ENCODE data around the gene MYO6. TPM values are rescaled to one million over a fixed set of nuclear protein-coding genes. Genes with fewer than 3 reads are reported as not detected.
A peak's percentile ranks its signal among the peaks of the same experiment; 100 is the strongest.

MYO6 gene
- total and polyA plus RNA-seq, 2 experiments from 2014 or later = 39.8 to 71.1 TPM

DNA sequence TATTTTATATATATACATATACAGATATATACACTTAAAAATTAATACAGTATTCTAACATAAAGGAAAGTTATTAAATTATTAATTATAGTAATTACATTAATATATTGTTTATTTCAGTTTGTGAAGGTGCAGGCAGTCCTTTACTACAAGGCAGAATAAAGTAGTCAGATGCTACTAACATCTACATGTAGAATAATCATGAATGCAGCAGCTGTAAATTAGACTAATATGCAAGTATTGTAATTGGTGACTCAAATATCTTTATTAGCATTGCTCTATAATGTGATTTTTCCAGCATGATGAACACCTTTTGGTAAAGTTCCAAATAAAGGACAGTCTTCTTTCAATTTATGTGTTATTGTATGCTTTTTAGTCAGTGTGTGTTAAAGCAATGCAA, 17.3 kb downstream of the MYO6 start:
- H3K36me3 ChIP-seq (replicated peaks; ENCODE audit: insufficient read depth, low read depth) = no peaks in the 10 kb centered on the region
- H3K27me3 ChIP-seq = no peaks in the 10 kb centered on the region
- no peaks in the 10 kb centered on the region for H3K9me2 ChIP-seq (replicated peaks; ENCODE audit: insufficient read depth)
- no peak for DNase-seq (ENCODE audit: low spot score)
- H3K27ac ChIP-seq = no peak overlapping the region
- H3K4me3 ChIP-seq = no peak overlapping the region
- H3K79me2 ChIP-seq = peaks cover 99% of the 10 kb centered on the region
- no peaks in the 10 kb centered on the region for H3K9me3 ChIP-seq (ENCODE audit: low read depth)
- no peak overlapping the region for H2AFZ ChIP-seq
- peaks cover 10% of the 10 kb centered on the region for H3K4me1 ChIP-seq (ENCODE audit: insufficient read depth)
- no peak for TF ChIP-seq EZH2 (IDR thresholded peaks at IDR 0.05; ENCODE audit: borderline replicate concordance)
- TF ChIP-seq EZH2phosphoT487 (IDR thresholded peaks at IDR 0.05; ENCODE audit: low read depth, severe bottlenecking, unreplicated experiment) = no peak
- TF ChIP-seq CTCF (IDR thresholded peaks at IDR 0.05; ENCODE audit: poor library complexity) = no peak
- peaks cover 31% of the 10 kb centered on the region for H4K20me1 ChIP-seq (ENCODE audit: insufficient read depth, poor library complexity, severe bottlenecking)
- H3K4me2 ChIP-seq = no peak overlapping the region

GRCh38 chr6:75770844-75771243, 21.8 kb downstream of the MYO6 start:
- no peak overlapping the region for H3K4me2 ChIP-seq
- no peak overlapping the region for H3K27ac ChIP-seq
- no peak for DNase-seq (ENCODE audit: low spot score)
- no peaks in the 10 kb centered on the region for H3K9me3 ChIP-seq (ENCODE audit: low read depth)
- TF ChIP-seq CTCF (IDR thresholded peaks at IDR 0.05; ENCODE audit: poor library complexity) (no peak), EZH2phosphoT487 (IDR thresholded peaks at IDR 0.05; ENCODE audit: low read depth, severe bottlenecking, unreplicated experiment) (no peak), EZH2 (IDR thresholded peaks at IDR 0.05; ENCODE audit: borderline replicate concordance) (no peak)
- H3K4me3 ChIP-seq = no peak overlapping the region
- peaks cover 99% of the 10 kb centered on the region for H3K79me2 ChIP-seq
- H3K36me3 ChIP-seq (replicated peaks; ENCODE audit: insufficient read depth, low read depth) = no peaks in the 10 kb centered on the region
- H3K4me1 ChIP-seq (ENCODE audit: insufficient read depth) = peaks cover 10% of the 10 kb centered on the region
- H2AFZ ChIP-seq = no peak overlapping the region
- H3K27me3 ChIP-seq = no peaks in the 10 kb centered on the region
- H4K20me1 ChIP-seq (ENCODE audit: insufficient read depth, poor library complexity, severe bottlenecking) = peaks cover 37% of the 10 kb centered on the region
- 84% methylated on average over 5 of the region's 5 CpGs for WGBS (ENCODE audit: low lambda C conversion rate, missing lambda C conversion rate)
- no peaks in the 10 kb centered on the region for H3K9me2 ChIP-seq (replicated peaks; ENCODE audit: insufficient read depth)

DNA sequence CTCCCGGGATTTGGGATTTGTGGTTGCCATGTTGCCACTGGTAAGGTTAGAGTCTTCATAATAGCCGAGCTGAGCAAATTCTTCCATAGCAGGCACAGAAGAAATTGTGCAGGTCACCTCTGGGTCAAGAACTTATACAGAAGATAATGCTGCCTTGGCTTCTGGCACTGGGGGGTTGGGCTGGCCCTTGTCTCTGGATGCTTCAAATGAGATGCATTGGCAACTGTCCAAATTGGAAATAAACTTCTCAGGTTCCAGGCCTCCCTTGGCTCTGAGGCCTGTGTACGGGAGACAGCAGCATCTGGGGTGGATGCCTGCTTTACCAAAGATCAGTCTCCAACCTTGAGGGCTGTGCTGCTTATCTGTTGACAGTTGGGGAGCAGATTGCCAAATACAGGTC, 26.2 kb downstream of the MYO6 start:
- no peak for TF ChIP-seq EZH2 (IDR thresholded peaks at IDR 0.05; ENCODE audit: borderline replicate concordance)
- TF ChIP-seq EZH2phosphoT487 (IDR thresholded peaks at IDR 0.05; ENCODE audit: low read depth, severe bottlenecking, unreplicated experiment) = no peak
- no peak for TF ChIP-seq CTCF (IDR thresholded peaks at IDR 0.05; ENCODE audit: poor library complexity)
- H3K79me2 ChIP-seq = peaks cover 100% of the 10 kb centered on the region
- no peaks in the 10 kb centered on the region for H3K36me3 ChIP-seq (replicated peaks; ENCODE audit: insufficient read depth, low read depth)
- H3K4me1 ChIP-seq (ENCODE audit: insufficient read depth) = peaks cover 13% of the 10 kb centered on the region
- peaks cover 29% of the 10 kb centered on the region for H4K20me1 ChIP-seq (ENCODE audit: insufficient read depth, poor library complexity, severe bottlenecking)
- H3K4me3 ChIP-seq = no peak overlapping the region
- H2AFZ ChIP-seq = no peak overlapping the region
- 45% methylated on average over 3 of the region's 3 CpGs for WGBS (ENCODE audit: low lambda C conversion rate, missing lambda C conversion rate)
- no peaks in the 10 kb centered on the region for H3K9me2 ChIP-seq (replicated peaks; ENCODE audit: insufficient read depth)
- peak; percentile 32 for DNase-seq (ENCODE audit: low spot score)
- peak overlapping the region; percentile 7 for H3K27ac ChIP-seq
- H3K9me3 ChIP-seq (ENCODE audit: low read depth) = no peaks in the 10 kb centered on the region
- H3K4me2 ChIP-seq = no peak overlapping the region
- no peaks in the 10 kb centered on the region for H3K27me3 ChIP-seq

GRCh38 chr6:75776461-75776860, 27.4 kb downstream of the MYO6 start:
- Histone ChIP-seq H3K9me3 (ENCODE audit: low read depth) (no peaks in the 10 kb centered on the region), H3K4me3 (no peak overlapping the region), H3K36me3 (replicated peaks; ENCODE audit: insufficient read depth, low read depth) (no peaks in the 10 kb centered on the region), H3K27ac (no peak overlapping the region), H3K79me2 (peaks cover 100% of the 10 kb centered on the region), H3K4me1 (ENCODE audit: insufficient read depth) (peaks cover 13% of the 10 kb centered on the region), H3K9me2 (replicated peaks; ENCODE audit: insufficient read depth) (no peaks in the 10 kb centered on the region), H3K4me2 (no peak overlapping the region), H4K20me1 (ENCODE audit: insufficient read depth, poor library complexity, severe bottlenecking) (peaks cover 21% of the 10 kb centered on the region), H2AFZ (no peak overlapping the region), H3K27me3 (no peaks in the 10 kb centered on the region)
- 60% methylated on average over 2 of the region's 2 CpGs for WGBS (ENCODE audit: low lambda C conversion rate, missing lambda C conversion rate)
- no peak for DNase-seq (ENCODE audit: low spot score)
- TF ChIP-seq EZH2phosphoT487 (IDR thresholded peaks at IDR 0.05; ENCODE audit: low read depth, severe bottlenecking, unreplicated experiment) = no peak
- no peak for TF ChIP-seq EZH2 (IDR thresholded peaks at IDR 0.05; ENCODE audit: borderline replicate concordance)
- TF ChIP-seq CTCF (IDR thresholded peaks at IDR 0.05; ENCODE audit: poor library complexity) = no peak
